ENCODE measurements around the gene DTNBP1. TPM values are rescaled to one million over a fixed set of nuclear protein-coding genes. Genes with fewer than 3 reads are reported as not detected.

DTNBP1 gene
- total RNA-seq, 3 donors from 2014 or later = 14.6 to 22.0 (median 19.5) TPM

DNA sequence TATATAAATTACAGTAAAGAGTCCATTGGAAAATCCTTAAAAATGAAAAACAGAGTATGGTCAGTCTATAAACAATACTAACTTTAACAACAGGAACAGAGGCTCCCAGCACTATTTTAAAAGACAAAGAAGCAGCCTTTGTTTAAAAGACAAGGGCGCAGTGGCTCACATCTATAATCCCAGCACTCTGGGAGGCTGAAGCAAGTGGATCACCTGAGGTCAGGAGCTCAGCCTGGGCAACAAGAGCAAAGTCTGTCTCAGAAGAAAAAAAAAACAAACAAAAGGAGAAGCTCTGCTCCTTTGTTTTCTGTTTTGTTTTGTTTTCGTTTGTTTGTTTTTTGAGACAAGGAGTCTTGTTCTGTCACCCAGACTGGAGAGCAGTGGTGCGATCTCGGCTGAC lies 89.4 kb downstream of the DTNBP1 start:
- intact Hi-C loops (cut with DNase I; ENCODE audit: low total_unique reads) = no loop called here
- no peak overlapping the region for H3K27ac ChIP-seq
- no peaks in the 10 kb centered on the region for H3K4me1 ChIP-seq
- H3K36me3 ChIP-seq = no peaks in the 10 kb centered on the region
- no peak for DNase-seq (ENCODE audit: low spot score in 2 of 2)
- TF ChIP-seq POLR2AphosphoS5 (IDR thresholded peaks at IDR 0.05) (no peak), POLR2A (IDR thresholded peaks at IDR 0.05) (no peak), CTCF (IDR thresholded peaks at IDR 0.05) (no peak)
- no peak overlapping the region for H3K4me3 ChIP-seq
- H3K9me3 ChIP-seq = no peaks in the 10 kb centered on the region
- no peaks in the 10 kb centered on the region for H3K27me3 ChIP-seq

DNA sequence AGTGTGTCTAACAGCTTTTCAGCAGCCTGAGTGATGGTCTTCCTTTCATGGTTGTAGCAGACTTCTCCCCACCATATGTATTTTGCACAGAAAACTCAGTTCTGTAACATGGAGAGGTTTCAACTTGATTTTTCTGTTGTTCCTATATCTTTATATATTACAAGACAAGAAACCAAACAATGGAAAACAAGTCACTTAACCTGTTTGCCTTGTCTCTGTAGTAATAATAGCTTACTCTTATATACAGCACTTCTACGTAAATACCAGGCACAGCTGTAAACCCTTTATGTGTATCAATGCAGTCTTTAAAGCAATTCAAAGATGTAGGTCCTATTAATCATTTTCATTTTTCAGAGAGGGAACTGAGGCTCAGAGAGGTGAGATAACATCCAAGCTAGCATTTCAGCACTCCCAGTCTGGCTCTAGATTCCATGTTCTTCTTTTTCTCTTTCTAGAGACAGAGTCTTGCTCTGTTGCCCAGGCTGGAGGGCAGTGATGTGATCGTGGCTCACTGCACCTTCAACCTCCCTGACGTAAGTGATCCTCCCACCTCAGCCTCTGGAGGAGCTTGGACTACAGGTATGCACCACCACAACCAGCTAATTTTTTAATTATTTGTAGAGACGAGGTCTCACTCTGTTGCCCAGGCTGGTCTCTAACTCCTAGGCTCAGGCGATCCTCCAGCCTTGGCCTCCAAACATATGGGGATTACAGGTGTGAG lies 90.4 kb downstream of the DTNBP1 start:
- intact Hi-C loops (cut with DNase I; ENCODE audit: low total_unique reads) = no loop called here
- H3K36me3 ChIP-seq = no peaks in the 10 kb centered on the region
- no peak overlapping the region for H3K27ac ChIP-seq
- H3K4me3 ChIP-seq = no peak overlapping the region
- H3K4me1 ChIP-seq = no peaks in the 10 kb centered on the region
- H3K9me3 ChIP-seq = no peaks in the 10 kb centered on the region
- no peak for DNase-seq (ENCODE audit: low spot score in 2 of 2)
- H3K27me3 ChIP-seq = no peaks in the 10 kb centered on the region
- TF ChIP-seq POLR2AphosphoS5 (IDR thresholded peaks at IDR 0.05) (no peak), POLR2A (IDR thresholded peaks at IDR 0.05) (no peak), CTCF (IDR thresholded peaks at IDR 0.05) (no peak)

DNA sequence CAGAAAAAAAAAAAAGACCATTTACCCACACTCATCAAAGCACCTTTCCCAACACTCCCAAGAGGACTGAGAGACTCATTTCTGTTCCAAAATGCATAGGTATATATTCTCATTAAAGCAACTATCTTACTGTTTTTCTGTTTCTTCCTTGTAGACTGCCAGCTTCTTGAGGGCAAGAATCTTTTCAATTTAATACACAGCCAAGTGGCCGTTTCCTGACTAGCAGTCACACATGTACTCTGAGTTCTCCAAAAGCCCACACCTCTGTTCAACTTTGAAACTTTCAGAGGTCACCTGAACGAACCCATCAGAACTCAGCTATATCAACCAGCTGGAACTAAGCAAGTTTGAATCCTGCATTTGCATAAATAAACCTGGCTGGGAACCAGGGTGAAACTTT lies 92.7 kb downstream of the DTNBP1 start:
- Histone ChIP-seq H3K4me3 (no peak overlapping the region), H3K27me3 (no peaks in the 10 kb centered on the region), H3K9me3 (no peaks in the 10 kb centered on the region), H3K4me1 (no peaks in the 10 kb centered on the region), H3K27ac (no peak overlapping the region), H3K36me3 (no peaks in the 10 kb centered on the region)
- no peak for DNase-seq (ENCODE audit: low spot score in 2 of 2)
- intact Hi-C loops (cut with DNase I; ENCODE audit: low total_unique reads) = no loop called here
- TF ChIP-seq CTCF (IDR thresholded peaks at IDR 0.05) = no peak
- no peak for TF ChIP-seq POLR2A (IDR thresholded peaks at IDR 0.05)
- no peak for TF ChIP-seq POLR2AphosphoS5 (IDR thresholded peaks at IDR 0.05)

DNA sequence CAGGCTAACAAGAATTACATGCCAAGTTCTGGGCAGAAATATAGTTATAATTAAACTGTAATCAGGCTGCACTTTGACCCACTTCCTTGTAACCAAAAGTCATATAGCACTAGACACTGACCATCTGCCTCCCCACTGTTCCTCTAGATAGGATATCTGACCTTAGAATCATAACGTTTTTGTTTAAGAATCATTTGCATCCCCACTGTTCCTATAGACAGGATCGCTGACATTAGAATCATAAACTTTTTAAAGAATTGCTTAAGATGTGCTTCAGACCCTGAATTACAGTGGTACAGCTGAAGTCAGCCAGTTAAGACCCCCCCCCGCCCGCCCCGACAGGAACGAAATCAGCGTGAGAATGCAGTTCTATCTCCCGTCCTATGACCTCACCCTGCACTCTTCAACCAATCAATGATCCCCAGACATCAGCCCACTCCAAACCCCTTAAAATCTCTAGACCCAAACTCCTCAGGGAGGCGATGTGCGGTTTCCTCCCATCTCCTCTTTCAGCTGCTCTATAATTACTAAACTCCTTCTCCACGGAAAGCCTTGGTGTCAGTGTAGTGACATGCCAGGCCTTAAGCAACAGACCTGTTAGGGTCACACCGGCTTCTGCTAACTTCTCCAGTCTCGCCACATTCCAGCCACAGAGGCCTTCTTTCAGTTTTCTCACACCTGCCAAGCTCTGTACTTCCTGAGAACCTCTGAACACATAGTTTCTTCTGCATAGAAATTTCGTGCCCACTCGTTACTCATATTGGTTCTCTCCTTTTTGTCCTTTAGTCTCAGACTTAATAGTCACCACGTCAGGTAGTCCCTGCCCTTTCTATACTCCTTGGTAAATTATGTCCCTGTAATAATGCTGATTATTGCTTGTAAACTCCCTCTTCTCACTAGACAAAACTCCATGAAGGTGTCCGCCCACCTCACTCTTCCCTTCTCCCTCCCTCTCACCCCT lies 93.5 kb downstream of the DTNBP1 start:
- Histone ChIP-seq H3K36me3 (no peaks in the 10 kb centered on the region), H3K4me1 (no peaks in the 10 kb centered on the region), H3K27me3 (no peaks in the 10 kb centered on the region), H3K4me3 (no peak overlapping the region), H3K9me3 (no peaks in the 10 kb centered on the region), H3K27ac (no peak overlapping the region)
- TF ChIP-seq POLR2AphosphoS5 (IDR thresholded peaks at IDR 0.05) = no peak
- no peak for TF ChIP-seq POLR2A (IDR thresholded peaks at IDR 0.05)
- no peak for TF ChIP-seq CTCF (IDR thresholded peaks at IDR 0.05)
- DNase-seq (ENCODE audit: low spot score in 2 of 2) = no peak
- intact Hi-C loops (cut with DNase I; ENCODE audit: low total_unique reads) = no loop called here

DNA sequence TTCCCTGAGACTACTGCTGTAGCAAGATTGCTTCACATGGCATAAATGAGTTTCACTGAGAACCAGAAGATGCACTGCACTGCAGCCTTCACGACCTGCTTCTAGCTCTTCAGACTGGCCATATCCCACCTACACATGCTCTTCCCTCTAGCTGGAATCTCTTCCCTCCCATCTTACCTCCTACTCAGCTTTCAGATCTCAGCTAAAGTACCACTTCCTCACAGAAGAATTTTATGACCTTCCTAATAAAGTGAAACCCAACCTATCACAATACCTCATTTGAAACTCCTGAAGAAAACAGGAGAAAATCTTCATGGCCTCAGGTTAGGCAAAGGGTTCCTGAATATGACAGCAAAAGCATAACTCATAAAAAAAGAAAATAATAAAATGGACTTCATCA lies 99.9 kb downstream of the DTNBP1 start:
- intact Hi-C loops (cut with DNase I; ENCODE audit: low total_unique reads) = no loop called here

More for the DNA sequence above, 99.9 kb downstream of the DTNBP1 start:
- Histone ChIP-seq H3K27me3 (no peaks in the 10 kb centered on the region), H3K4me1 (no peaks in the 10 kb centered on the region), H3K4me3 (no peak overlapping the region), H3K9me3 (no peaks in the 10 kb centered on the region), H3K27ac (no peak overlapping the region), H3K36me3 (no peaks in the 10 kb centered on the region)
- no peak for DNase-seq (ENCODE audit: low spot score in 2 of 2)
- no peak for TF ChIP-seq POLR2A (IDR thresholded peaks at IDR 0.05)
- no peak for TF ChIP-seq CTCF (IDR thresholded peaks at IDR 0.05)

Measured in breast epithelium (tissue), 4 donors.